Osteocyte (in vitro differentiated cells): ENCODE results near the gene SH3TC2. TPM values are rescaled to one million over a fixed set of nuclear protein-coding genes. Genes with fewer than 3 reads are reported as not detected.

ENCODE experiments used
- DNase-seq: peaks from one replicate; pipeline ENCODE4 v3.0.0; 2021; ENCODE audit warnings: mixed read lengths; ENCODE audit not compliant: unreplicated experiment; ENCODE audit errors: extremely low spot score
- H3K27ac Mint-ChIP-seq: one replicate; pipeline ENCODE4 v1.8.0; 2021; ENCODE audit warnings: mild to moderate bottlenecking, mixed read lengths; ENCODE audit not compliant: unreplicated experiment
- H3K27me3 Mint-ChIP-seq: one replicate; pipeline ENCODE4 v1.8.0; 2021; ENCODE audit warnings: mixed read lengths; ENCODE audit not compliant: unreplicated experiment
- H3K36me3 Mint-ChIP-seq: one replicate; pipeline ENCODE4 v1.8.0; 2021; ENCODE audit warnings: mixed read lengths; ENCODE audit not compliant: unreplicated experiment
- H3K4me1 Mint-ChIP-seq: one replicate; pipeline ENCODE4 v1.8.0; 2021; ENCODE audit warnings: mixed read lengths; ENCODE audit not compliant: unreplicated experiment
- H3K4me3 Mint-ChIP-seq: one replicate; pipeline ENCODE4 v1.8.0; 2021; ENCODE audit warnings: mild to moderate bottlenecking, moderate library complexity, mixed read lengths; ENCODE audit not compliant: unreplicated experiment
- H3K9me3 Mint-ChIP-seq: one replicate; pipeline ENCODE4 v1.8.0; 2021; ENCODE audit warnings: mixed read lengths; ENCODE audit not compliant: unreplicated experiment
- CTCF ChIP-seq: fragments of 200-600 bp; sonication (generic); IDR thresholded peaks from 2 replicates; pipeline ENCODE4 v1.5.0; 2021; ENCODE audit warnings: antibody characterized with exemption, mild to moderate bottlenecking, moderate library complexity
- total RNA-seq: library from RNA; stranded (reverse); gene quantifications from 2 replicates; pipeline ENCODE4 v1.2.1, GENCODE V29; 2021

Gene SH3TC2
- total RNA-seq, 1 donor from 2014 or later, result 0.83 TPM

GRCh38 chr5:149072791-149073190 is 9.9 kb upstream of the SH3TC2 start:
- Mint-ChIP-seq H3K4me1 (no peaks in the 10 kb centered on the region), H3K36me3 (peaks cover 5% of the 10 kb centered on the region), H3K4me3 (no peak overlapping the region), H3K9me3 (peaks cover 13% of the 10 kb centered on the region), H3K27ac (no peak overlapping the region), H3K27me3 (no peaks in the 10 kb centered on the region)
- no peak for TF ChIP-seq CTCF
- DNase-seq, result no peak

GRCh38 chr5:149072376-149072775 is 9.5 kb upstream of the SH3TC2 start:
- no peak overlapping the region for H3K4me3 Mint-ChIP-seq
- H3K36me3 Mint-ChIP-seq, result peaks cover 5% of the 10 kb centered on the region
- no peak for DNase-seq
- no peaks in the 10 kb centered on the region for H3K27me3 Mint-ChIP-seq
- no peak for TF ChIP-seq CTCF
- no peak overlapping the region for H3K27ac Mint-ChIP-seq
- peaks cover 9% of the 10 kb centered on the region for H3K9me3 Mint-ChIP-seq
- H3K4me1 Mint-ChIP-seq, result no peaks in the 10 kb centered on the region

GRCh38 chr5:149071756-149072155 is 8.9 kb upstream of the SH3TC2 start:
- no peak for DNase-seq
- H3K27ac Mint-ChIP-seq, result no peak overlapping the region
- H3K4me1 Mint-ChIP-seq, result no peaks in the 10 kb centered on the region
- no peak overlapping the region for H3K4me3 Mint-ChIP-seq
- TF ChIP-seq CTCF, result no peak
- H3K9me3 Mint-ChIP-seq, result peaks cover 7% of the 10 kb centered on the region
- peaks cover 5% of the 10 kb centered on the region for H3K36me3 Mint-ChIP-seq
- no peaks in the 10 kb centered on the region for H3K27me3 Mint-ChIP-seq

GRCh38 chr5:149071216-149071615 is 8.4 kb upstream of the SH3TC2 start:
- no peak for DNase-seq
- no peaks in the 10 kb centered on the region for H3K27me3 Mint-ChIP-seq
- no peak for TF ChIP-seq CTCF
- no peak overlapping the region for H3K4me3 Mint-ChIP-seq
- H3K9me3 Mint-ChIP-seq, result peaks cover 7% of the 10 kb centered on the region
- H3K4me1 Mint-ChIP-seq, result no peaks in the 10 kb centered on the region
- peaks cover 4% of the 10 kb centered on the region for H3K36me3 Mint-ChIP-seq
- H3K27ac Mint-ChIP-seq, result no peak overlapping the region

- no peak for TF ChIP-seq CTCF
- Mint-ChIP-seq H3K36me3 (no peaks in the 10 kb centered on the region), H3K4me1 (no peaks in the 10 kb centered on the region), H3K27me3 (no peaks in the 10 kb centered on the region), H3K9me3 (no peaks in the 10 kb centered on the region), H3K27ac (no peak overlapping the region), H3K4me3 (no peak overlapping the region)
- DNase-seq, result no peak
Measured at GRCh38 chr5:149069711-149070110, 6.8 kb upstream of the SH3TC2 start.
